Lower leg skin (tissue), 4 donors: Measurements from ENCODE around the gene EMC10. TPM values are rescaled to one million over a fixed set of nuclear protein-coding genes. Genes with fewer than 3 reads are reported as not detected.

Experiments used
- DNase-seq, 2 donors: peaks; one replicate each; pipeline ENCODE4 v3.0.0-alpha.2; 2019; ENCODE audit warnings: low spot score in 2 of 2
- H3K4me3 ChIP-seq: fragments of 200-600 bp; sonication (generic); 2 replicates; pipeline ENCODE4 v1.5.1; 2017; ENCODE audit warnings: mild to moderate bottlenecking, low read depth; ENCODE audit not compliant: poor library complexity, severe bottlenecking
- POLR2A ChIP-seq, 2 donors: fragments of 450-650 bp; IDR thresholded peaks; one replicate each; pipeline ENCODE4 v1.6.1; 2016 to 2017; ENCODE audit warnings: antibody characterized with exemption in 2 of 2, mild to moderate bottlenecking in 1 of 2, moderate library complexity in 1 of 2
- WGBS, 2 donors: methylation state at CpG; one replicate each; pipeline ENCODE4 v1.1.5; 2018; 5-methylcytosine and 5-hydroxymethylcytosine counted together
- intact Hi-C: fragments of 100-400 bp; cut with DNase I; formaldehyde crosslinking; loops from one replicate; pipeline ENCODE4 v1.15.0; 2023; ENCODE audit warnings: low total_unique reads
- total RNA-seq, 4 donors: library from RNA; depleted of rRNA; stranded (reverse); fragments of >200 nt; gene quantifications; one replicate each; pipeline ENCODE4 v1.1.0, GENCODE V29; 2016
- TF ChIP-seq, protein P1 (sequence below), 3 donors: fragments of 450-650 bp; IDR thresholded peaks; one replicate each; pipeline ENCODE4 v1.5.1; 2016; ENCODE audit warnings: antibody characterized with exemption in 3 of 3, mild to moderate bottlenecking in 3 of 3, moderate library complexity in 2 of 3

The EMC10 gene
- total RNA-seq, 4 donors from 2014 or later: 35.1 to 93.5 (median 67.5) TPM

DNA sequence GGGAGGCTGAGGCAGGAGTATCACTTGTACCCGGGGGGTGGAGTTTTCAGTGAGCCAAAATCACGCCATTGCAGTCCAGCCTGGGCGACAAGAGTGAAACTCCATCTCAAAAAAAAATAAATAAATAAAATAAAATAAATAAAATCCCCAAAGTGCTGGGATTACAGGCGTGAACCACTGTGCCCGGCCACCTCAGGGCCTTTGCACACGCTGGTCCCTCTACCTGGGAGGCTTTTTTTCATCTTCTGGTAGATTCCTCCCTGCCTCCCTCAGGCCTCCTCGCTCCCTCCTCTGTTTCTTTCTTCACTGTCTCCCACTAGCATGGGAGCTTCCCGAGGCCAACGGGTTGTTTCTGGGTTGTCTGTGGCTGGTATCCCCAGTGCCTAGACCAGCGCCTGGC lies 28.6 kb upstream of the EMC10 start:
- 89 to 98% methylated on average over 10 of the region's 10 CpGs for WGBS, 2 donors
- no peak for DNase-seq
- H3K4me3 ChIP-seq: no peak overlapping the region
- TF ChIP-seq POLR2A (IDR thresholded peaks at IDR 0.05): no peak
- TF ChIP-seq, protein P1, sequence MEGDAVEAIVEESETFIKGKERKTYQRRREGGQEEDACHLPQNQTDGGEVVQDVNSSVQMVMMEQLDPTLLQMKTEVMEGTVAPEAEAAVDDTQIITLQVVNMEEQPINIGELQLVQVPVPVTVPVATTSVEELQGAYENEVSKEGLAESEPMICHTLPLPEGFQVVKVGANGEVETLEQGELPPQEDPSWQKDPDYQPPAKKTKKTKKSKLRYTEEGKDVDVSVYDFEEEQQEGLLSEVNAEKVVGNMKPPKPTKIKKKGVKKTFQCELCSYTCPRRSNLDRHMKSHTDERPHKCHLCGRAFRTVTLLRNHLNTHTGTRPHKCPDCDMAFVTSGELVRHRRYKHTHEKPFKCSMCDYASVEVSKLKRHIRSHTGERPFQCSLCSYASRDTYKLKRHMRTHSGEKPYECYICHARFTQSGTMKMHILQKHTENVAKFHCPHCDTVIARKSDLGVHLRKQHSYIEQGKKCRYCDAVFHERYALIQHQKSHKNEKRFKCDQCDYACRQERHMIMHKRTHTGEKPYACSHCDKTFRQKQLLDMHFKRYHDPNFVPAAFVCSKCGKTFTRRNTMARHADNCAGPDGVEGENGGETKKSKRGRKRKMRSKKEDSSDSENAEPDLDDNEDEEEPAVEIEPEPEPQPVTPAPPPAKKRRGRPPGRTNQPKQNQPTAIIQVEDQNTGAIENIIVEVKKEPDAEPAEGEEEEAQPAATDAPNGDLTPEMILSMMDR (IDR thresholded peaks at IDR 0.05): no peak
- intact Hi-C loops: no loop called here

DNA sequence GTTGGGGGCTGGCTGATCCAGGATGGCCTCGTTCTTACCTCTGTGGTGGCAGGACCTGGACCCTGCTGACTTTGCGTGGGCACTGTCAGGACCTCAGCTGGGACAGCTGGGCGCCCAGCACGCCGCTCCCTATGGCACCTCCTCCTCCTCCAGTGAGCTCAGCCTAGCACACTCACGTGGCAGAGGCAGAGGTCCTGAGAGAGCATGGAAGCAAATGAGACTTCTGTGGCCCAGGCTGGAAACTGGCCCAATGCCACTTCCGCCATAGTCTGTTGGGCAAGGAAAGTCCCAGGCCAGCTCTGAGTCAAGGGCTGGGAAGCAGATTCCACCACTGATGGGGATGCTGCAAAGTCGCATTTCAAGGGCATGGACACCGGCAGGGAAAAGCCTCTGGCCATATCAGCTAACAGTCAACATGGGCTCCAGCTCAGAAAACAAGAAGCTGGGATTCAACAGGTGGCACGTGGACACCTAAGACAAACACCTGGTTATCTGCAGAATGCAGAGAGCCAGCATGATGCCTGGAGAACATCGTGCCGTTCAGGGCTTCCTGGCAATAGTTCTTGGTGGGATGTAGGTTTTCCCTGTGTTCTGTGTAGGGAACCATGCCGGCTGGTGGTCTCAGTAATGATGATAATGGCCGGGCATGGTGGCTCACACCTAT lies 26.9 kb upstream of the EMC10 start:
- intact Hi-C loops: no loop called here
- TF ChIP-seq POLR2A (IDR thresholded peaks at IDR 0.05): no peak
- TF ChIP-seq, protein P1 (IDR thresholded peaks at IDR 0.05): no peak
- no peak overlapping the region for H3K4me3 ChIP-seq
- 71 to 85% methylated on average over 14 of the region's 14 CpGs for whole genome bisulfite sequencing, 2 donors
- no peak for DNase-seq

DNA sequence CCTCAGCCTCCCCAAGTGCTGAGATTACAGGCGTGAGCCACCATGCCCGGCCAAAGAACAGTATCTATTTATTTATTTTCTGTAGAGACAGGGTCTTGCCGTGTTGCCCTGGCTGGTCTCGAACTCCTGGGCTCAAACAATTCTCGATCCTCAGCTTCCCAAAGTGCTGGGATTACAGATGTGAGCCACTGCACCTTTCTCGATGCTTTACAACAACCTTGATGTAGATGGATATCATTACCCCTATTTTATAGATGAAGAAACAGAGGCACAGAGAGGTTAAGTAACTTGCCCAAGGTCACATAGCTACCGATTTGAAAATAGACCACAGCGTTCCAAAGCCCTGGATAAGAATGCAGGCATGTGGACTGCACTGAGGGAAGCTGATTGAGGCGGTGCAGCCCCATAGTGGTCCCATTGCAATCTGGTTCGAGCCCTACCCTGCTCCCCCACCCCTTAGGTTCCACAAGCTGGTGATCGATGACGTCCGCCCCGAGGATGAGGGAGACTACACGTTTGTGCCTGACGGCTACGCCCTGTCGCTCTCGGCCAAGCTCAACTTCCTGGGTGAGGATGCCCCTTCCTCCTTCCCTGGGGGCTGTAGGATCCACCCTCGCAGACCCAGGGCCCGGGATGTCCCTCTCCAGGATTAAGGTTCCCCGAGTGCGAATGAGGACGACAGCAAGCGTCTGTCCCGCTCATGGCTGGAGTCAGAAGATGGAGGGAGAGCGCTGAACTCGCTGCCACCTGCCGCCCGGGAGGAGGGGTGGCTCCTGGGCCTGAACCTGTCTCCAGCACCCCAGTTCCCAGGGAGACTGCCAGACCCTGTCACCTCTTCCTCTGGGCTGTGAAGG lies 25.7 kb upstream of the EMC10 start:
- no peak overlapping the region for H3K4me3 ChIP-seq
- WGBS, 2 donors: 59 to 67% methylated on average over 29 to 30 of the region's 30 CpGs
- no peak for DNase-seq
- TF ChIP-seq POLR2A (IDR thresholded peaks at IDR 0.05): no peak
- TF ChIP-seq, protein P1 (IDR thresholded peaks at IDR 0.05): no peak
- intact Hi-C loops: no loop called here

DNA sequence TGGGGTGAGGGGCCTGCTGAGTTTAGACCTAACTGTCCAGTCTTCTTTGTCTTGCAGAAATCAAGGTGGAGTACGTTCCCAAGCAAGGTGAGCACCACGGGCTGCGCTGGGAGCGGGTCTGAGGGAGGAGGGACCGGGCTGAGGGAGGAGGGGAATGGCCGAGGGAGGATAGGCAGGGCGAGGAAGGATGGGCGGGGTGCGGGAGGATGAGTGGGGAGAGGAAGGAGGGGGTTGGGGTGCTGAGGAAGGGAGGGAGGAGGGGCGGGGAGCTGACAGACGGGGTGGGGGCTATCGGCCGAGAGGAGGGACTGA lies 25.1 kb upstream of the EMC10 start:
- intact Hi-C loops: no loop called here
- TF ChIP-seq, protein P1 (IDR thresholded peaks at IDR 0.05): no peak
- no peak for TF ChIP-seq POLR2A (IDR thresholded peaks at IDR 0.05)
- 33 to 36% methylated on average over 13 of the region's 13 CpGs for WGBS, 2 donors
- H3K4me3 ChIP-seq: no peak overlapping the region
- DNase-seq: no peak

DNA sequence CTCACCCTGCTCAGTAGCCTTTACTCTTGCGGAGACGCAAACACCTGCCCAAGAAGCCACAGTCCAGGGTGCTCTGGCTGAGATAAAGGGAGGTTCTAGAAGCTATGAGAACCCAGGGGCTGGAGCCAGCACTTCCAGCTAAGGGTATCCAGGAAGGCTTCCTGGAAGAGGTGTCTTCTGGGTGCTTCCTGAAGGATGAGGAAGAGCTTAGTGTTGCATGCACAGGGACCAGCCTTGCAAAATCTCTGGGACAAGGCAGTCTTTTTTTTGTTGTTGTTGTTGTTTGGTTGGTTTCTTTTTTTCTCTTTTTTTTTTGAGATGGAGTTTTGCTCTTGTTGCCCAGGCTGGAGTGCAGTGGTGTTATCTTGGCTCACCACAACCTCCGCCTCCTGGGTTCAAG lies 23.1 kb upstream of the EMC10 start:
- DNase-seq: no peak
- intact Hi-C loops: no loop called here
- 95 to 100% methylated on average over 3 of the region's 3 CpGs for WGBS, 2 donors
- TF ChIP-seq POLR2A (IDR thresholded peaks at IDR 0.05): no peak
- TF ChIP-seq, protein P1 (IDR thresholded peaks at IDR 0.05): no peak
- no peak overlapping the region for H3K4me3 ChIP-seq
